Right ventricle myocardium superior (tissue), 1 donor: ENCODE measurements around the gene HDHD5. TPM values are rescaled to one million over a fixed set of nuclear protein-coding genes. Genes with fewer than 3 reads are reported as not detected.
"Not testable (repeated sequence)": the region's sequence is repeated elsewhere in the genome, so short reads cannot be mapped to it uniquely, and the experiment has no call there.

Experiments
- ATAC-seq: fragments of 200-7000 bp; cut with Tn5 transposase; one replicate; pipeline ENCODE4 v1.9.1; 2020; ENCODE audit warnings: mild to moderate bottlenecking; ENCODE audit not compliant: poor library complexity
- DNase-seq: peaks from one replicate; pipeline ENCODE4 v3.0.0-alpha.2; 2020
- intact Hi-C: fragments of 100-400 bp; cut with DNase I; formaldehyde crosslinking; loops from one replicate; pipeline ENCODE4 v1.11.2; 2022
- total RNA-seq: library from RNA; stranded (reverse); fragmentation: NEBNext Ultra II Directional; extraction: Animal tissue kit (Norgen Biotek cat#: 25700); gene quantifications from one replicate; pipeline ENCODE4 v1.2.1, GENCODE V29; 2021
- donor health status: DM: no; HTN: yes; CAD: no; lungs with severe emphysema.

HDHD5 gene
- total RNA-seq, 1 donor from 2014 or later = 59.8 TPM

DNA sequence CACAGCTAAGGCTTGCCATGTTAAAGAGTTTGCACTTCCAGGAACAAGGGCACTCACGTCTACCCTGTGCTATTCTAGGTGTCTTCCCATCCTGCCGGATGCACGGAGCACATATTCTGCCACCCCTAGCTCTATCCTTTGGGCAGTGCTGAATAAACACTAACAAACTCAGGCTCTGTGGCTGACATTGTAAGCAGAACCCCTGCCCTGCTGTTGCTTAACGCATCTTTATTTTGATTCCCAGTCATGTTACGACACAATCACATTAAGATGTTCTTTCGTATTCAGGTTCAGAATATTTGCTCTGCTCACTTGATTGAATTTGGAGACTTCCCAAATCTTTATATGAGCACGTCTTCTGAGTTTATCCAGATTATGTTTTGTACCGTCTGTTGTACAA is 3.7 kb upstream of the HDHD5 start:
- intact Hi-C loops = no loop called here
- ATAC-seq (no peak), DNase-seq (no peak)

GRCh38 chr22:17161991-17162390 is 2.9 kb upstream of the HDHD5 start:
- ATAC-seq (no peak), DNase-seq (no peak)
- intact Hi-C loops = no loop called here

GRCh38 chr22:17159504-17159951 is 451 bp upstream of the HDHD5 start:
- DNase-seq (peak; percentile 61), ATAC-seq (peak; percentile 36)
- intact Hi-C loops = loop anchor here (10.0 kb wide), 1 partner anchor 75 kb away; the partner anchor contains the start of gene IL17RA

GRCh38 chr22:17158176-17158567 is 905 bp downstream of the HDHD5 start:
- intact Hi-C loops = loop anchor here (10.0 kb wide), 1 partner anchor 73 kb away; the partner anchor contains the start of gene IL17RA
- no peak for ATAC-seq
- DNase-seq = no peak

DNA sequence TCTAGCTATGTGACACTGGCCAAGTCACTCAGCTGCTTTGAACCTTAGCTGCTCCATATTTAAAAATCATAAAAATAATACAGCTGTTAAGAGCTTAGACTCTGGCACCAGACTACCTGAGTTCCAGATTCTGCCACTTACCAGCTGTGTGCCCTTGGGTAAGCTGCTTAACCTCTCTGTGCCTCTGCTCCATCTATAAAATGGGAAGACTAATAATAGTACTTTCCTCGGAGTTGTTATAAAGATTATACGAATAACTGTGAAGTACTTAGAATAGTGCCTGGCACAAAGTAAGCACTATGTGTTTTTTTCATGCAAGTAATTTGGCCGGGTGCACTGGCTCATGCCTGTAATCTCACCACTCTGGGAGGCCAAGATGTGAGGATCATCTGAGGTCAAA is 1.4 kb downstream of the HDHD5 start:
- ATAC-seq = no peak
- intact Hi-C loops = loop anchor here (10.0 kb wide), 1 partner anchor 73 kb away; the partner anchor contains the start of gene IL17RA
- DNase-seq = no peak

DNA sequence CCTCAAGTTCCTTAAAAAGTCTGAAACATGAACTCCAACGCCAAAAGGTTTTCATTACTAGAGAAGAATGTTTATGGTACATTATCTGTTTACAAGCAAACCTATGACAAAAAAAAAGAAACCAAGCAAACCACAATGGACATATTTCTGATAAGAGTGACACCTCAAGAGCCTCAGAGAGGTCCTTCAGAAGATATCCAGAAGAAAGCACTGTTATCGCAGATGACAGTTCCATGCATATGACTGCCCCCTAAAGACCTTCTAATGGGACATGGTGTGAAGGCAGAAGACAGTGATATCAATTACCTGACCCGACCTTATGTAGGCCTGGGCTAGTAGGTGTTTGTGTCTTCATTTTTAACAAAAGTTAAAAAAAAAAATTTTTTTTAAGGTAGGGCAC is 3.1 kb downstream of the HDHD5 start:
- intact Hi-C loops = loop anchor here (10.0 kb wide), 1 partner anchor 71 kb away; the partner anchor contains the start of gene IL17RA

GRCh38 chr22:17152971-17153370 is 6.1 kb downstream of the HDHD5 start:
- ATAC-seq (no peak), DNase-seq (no peak)
- intact Hi-C loops = loop anchor here (10.0 kb wide), 1 partner anchor 68 kb away; the partner anchor contains the start of gene IL17RA

More for the DNA sequence above, 3.1 kb downstream of the HDHD5 start:
- no peak for ATAC-seq
- DNase-seq = no peak

GRCh38 chr22:17152340-17152739 is 6.7 kb downstream of the HDHD5 start:
- peak; percentile 31 for ATAC-seq
- intact Hi-C loops = loop anchor here (10.0 kb wide), 1 partner anchor 68 kb away; the partner anchor contains the start of gene IL17RA

DNA sequence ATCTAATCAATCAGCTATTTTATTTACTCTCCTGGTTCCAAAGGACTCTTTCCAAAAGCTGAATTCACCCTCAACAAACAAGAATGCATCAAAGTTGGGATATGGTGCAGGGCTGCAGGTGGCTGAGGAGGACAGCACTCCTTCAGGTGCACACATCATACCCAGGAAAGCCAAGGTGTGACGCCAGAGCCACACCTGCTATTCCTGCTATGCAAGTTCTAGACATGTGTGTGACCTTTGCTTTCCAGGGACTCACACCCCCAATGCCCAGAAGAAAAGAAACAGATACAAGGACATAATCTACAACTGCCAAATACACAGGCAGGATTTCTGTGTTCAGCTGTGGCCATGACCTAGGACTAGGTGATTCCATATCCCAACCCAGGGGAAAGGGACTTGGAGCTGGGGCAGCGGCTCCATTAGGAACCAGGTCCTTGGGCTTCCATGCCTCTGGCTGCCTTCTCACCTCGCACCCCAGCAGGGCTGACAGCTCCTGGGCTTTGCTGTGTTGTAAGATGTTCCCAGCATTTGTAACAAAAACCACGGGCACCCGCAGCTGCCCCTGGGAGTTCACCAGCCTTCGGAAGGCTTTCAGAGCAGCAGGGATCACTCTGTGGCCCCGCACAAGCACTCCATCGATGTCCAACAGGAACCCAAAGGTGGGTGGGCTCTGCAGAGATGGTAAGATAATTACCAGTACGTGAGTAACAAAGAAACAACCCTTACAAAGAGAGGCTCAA is 9.8 kb downstream of the HDHD5 start:
- intact Hi-C loops = no loop called here
- DNase-seq = no peak
- peak; percentile 16 for ATAC-seq

More at GRCh38 chr22:17152340-17152739, 6.7 kb downstream of the HDHD5 start:
- DNase-seq = no peak

- DNase-seq, intact Hi-C loops, ATAC-seq: not testable (repeated sequence)
Measured at GRCh38 chr22:17147458-17147857, 11.6 kb downstream of the HDHD5 start.

- intact Hi-C loops = no loop called here
- DNase-seq (no peak), ATAC-seq (no peak)
Measured at GRCh38 chr22:17145021-17145680, 13.9 kb downstream of the HDHD5 start.

DNA sequence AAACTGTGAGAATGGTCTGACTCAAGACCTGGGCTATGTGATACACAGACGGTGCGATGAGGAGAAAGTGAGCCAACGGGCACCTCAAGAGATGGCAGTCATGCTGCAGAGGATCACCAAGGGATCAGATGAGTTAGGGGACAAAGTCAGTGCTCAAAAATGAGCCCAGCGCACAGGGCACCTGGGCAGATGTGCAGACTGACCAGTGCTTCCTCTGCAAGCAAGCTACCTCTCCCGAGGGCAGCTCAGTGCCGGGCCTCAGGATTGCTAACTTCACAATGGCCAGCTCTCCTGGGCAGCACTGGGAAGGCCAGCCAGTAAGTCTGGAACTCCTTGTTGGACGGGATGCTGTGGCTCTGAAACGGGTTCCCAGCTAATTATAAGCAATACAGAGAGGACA is 15.3 kb downstream of the HDHD5 start:
- DNase-seq (no peak), ATAC-seq (no peak)
- intact Hi-C loops = no loop called here

GRCh38 chr22:17143101-17143500 is 16.0 kb downstream of the HDHD5 start:
- DNase-seq (no peak), ATAC-seq (no peak)
- intact Hi-C loops = no loop called here

DNA sequence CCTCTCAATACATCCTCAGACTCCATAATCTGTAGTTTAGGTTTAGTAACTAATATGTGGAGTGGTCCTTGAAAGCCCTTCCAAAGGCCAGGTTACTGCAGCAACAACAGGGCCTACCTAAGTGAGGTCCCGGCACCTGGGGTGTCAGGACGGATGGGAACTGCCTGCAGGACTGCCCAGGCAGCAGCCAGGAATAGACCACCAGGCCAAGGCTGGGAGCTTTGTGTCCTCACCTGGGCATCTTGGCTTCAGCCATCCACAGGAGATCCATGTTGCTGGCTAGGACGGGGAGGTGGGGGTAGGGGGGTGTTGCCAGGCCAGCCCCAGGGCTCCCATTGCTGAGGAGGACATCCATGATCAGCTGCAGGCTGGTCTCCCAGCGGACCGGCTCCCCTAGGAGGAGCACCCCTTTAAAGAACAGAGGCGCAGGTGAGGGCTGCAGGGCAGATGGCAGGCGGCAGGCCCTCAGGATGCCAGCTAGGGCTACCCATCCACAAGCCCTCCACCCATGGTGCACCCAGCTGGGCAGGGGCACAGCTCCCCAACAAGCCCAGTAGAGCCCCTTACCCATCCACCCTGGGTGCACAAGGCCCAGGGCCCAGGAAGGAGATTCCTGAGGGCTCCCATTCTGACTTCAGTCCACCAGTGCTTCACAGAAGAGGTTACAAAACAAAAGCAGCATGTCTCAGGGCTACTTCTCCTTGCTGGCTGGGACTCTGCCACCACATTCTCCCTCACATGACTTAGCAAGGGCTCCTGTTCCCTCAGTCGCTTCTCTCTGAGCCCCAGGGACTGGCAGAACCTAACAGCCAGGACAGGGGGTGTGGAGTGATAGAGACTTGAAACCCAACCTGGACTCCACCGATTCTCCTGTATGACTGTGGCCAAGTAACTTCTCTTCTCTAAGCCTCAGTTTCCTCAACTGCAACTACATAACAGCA is 18.0 kb downstream of the HDHD5 start:
- intact Hi-C loops = no loop called here

DNA sequence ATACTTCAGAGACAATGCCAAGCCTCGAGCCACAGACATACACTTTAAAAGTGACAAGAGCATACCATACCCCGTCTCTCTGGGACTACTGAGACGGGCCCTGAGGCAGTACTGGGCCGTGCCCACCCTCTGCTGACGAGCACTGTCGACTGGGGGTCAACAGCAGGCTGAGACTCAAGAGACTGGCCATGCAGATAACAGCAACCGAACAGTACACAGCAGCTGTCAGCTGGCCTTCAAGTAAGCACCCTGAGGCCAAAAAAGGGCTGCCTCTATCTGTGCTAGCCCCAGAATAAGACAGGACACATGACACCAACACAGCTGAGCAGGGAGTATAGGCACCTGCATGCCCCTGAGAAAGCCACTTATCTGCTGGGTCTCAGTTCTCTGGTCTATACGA is 19.1 kb downstream of the HDHD5 start:
- intact Hi-C loops = no loop called here
- DNase-seq (no peak), ATAC-seq (peak; percentile 88)

More for the DNA sequence above, 18.0 kb downstream of the HDHD5 start:
- ATAC-seq (peak; percentile 41), DNase-seq (no peak)

GRCh38 chr22:17138513-17138912 is 20.6 kb downstream of the HDHD5 start:
- ATAC-seq = no peak
- no peak for DNase-seq
- intact Hi-C loops = no loop called here

GRCh38 chr22:17137861-17138425 is 21.1 kb downstream of the HDHD5 start:
- intact Hi-C loops = no loop called here
- ATAC-seq (no peak), DNase-seq (no peak)

DNA sequence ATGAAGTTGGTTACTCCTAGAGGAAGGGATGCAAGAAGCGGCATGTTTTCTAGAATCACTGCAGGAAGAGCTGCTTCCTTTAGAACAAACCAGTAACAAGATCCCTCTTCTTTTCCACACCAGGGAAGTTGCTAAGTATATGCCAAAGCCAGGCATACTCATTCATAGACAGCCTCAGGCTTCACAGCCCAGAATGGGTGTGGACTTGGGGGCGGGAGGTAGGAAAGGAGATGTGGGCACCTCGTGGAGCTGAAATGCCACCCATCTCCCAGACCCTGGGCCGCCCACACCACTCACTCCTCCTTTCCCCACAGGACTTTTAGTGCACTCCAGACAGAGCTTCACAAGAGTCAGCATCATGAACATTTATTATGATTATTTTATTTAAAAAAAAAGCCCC is 21.9 kb downstream of the HDHD5 start:
- no peak for DNase-seq
- intact Hi-C loops = no loop called here
- ATAC-seq = no peak
